ENCODE measurements around the gene RUNX2.

GRCh38 chr6:45483501-45483900, 155.4 kb downstream of the RUNX2 start:
- TF ChIP-seq CTCF (conservative IDR thresholded peaks at IDR 0.05; ENCODE audit: low read depth, low read length) (no peak), EZH2 (IDR thresholded peaks at IDR 0.05; ENCODE audit: low read length, unreplicated experiment) (no peak), EZH2phosphoT487 (IDR thresholded peaks at IDR 0.05; ENCODE audit: borderline replicate concordance, low read length) (no peak)

Measured in PC-3 (cell line).